HG02938 (cell line): ENCODE measurements around the gene AKAP12.

Source experiments
- ATAC-seq: cut with Tn5 transposase; IDR thresholded peaks from one replicate; pipeline ENCODE4 v1.9.1; 2021; ENCODE audit warnings: mild to moderate bottlenecking, moderate library complexity; ENCODE audit not compliant: unreplicated experiment

The AKAP12 gene, protein sequence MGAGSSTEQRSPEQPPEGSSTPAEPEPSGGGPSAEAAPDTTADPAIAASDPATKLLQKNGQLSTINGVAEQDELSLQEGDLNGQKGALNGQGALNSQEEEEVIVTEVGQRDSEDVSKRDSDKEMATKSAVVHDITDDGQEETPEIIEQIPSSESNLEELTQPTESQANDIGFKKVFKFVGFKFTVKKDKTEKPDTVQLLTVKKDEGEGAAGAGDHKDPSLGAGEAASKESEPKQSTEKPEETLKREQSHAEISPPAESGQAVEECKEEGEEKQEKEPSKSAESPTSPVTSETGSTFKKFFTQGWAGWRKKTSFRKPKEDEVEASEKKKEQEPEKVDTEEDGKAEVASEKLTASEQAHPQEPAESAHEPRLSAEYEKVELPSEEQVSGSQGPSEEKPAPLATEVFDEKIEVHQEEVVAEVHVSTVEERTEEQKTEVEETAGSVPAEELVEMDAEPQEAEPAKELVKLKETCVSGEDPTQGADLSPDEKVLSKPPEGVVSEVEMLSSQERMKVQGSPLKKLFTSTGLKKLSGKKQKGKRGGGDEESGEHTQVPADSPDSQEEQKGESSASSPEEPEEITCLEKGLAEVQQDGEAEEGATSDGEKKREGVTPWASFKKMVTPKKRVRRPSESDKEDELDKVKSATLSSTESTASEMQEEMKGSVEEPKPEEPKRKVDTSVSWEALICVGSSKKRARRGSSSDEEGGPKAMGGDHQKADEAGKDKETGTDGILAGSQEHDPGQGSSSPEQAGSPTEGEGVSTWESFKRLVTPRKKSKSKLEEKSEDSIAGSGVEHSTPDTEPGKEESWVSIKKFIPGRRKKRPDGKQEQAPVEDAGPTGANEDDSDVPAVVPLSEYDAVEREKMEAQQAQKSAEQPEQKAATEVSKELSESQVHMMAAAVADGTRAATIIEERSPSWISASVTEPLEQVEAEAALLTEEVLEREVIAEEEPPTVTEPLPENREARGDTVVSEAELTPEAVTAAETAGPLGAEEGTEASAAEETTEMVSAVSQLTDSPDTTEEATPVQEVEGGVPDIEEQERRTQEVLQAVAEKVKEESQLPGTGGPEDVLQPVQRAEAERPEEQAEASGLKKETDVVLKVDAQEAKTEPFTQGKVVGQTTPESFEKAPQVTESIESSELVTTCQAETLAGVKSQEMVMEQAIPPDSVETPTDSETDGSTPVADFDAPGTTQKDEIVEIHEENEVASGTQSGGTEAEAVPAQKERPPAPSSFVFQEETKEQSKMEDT (N-terminal part only)

DNA sequence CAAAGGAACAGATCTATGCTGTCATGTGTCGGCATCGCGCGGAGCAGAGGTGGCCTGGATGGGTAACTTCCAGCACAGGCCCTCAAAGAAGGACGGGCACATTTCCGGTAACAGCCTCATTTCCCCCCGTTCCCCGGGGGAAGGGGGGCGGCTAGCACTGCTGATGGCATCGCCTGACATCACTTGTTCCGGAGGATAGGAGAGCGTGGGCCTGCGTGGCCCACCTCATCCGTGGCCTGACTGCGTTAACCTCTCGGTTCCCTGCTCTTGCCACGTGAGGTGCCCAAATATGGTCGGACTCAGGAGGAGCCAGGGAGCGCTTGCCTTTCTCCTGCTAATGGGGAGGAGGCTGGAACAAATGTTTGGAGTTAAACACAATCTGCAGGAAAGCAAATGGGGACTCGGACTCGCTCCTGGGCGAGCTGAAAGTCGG lies at the start of gene AKAP12:
Gene AKAP12, plus strand, starts transcription at position 365 of the 433 bp plus-strand sequence. CDS start 596 bp downstream, outside the sequence.
- no peak for ATAC-seq

DNA sequence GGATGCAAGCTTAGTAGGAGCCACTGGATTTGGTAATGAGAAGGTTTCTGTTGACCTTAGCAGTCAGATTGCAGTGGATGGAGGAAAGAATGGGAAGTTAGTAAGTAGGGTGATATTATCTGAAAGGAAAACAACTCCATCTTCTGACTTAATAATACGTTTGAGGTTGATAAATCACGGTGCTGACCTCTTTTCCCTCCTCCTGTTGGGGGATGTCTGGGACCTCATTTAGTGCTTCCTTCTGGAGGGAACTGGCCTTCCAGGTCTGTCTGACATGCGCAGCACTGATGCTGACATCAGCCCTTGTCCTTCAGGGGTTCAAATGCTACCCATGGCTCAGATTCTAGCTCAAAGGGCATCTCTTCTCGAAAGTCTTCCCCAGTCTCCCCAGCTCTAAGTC lies 48.2 kb upstream of the AKAP12 start:
- ATAC-seq, result no peak

DNA sequence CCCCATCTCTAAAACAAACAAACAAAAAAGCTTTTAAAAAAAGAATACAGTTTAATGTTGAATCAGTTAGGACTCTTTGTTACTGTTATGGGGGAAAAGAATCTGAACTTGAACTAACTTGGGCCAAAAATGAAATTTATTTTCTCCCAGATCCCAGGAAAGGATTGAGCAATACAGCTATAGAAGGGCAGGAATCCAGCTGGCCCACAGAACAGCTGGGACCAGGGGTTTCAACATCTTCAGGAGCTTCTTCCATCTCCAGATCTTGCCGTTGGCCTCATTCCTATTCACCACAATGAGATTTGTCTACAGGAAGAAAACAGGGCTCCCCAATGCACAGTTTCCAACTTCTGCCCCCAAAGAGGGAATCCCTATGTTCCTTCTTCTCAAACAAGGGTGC lies 43.2 kb upstream of the AKAP12 start:
- no peak for ATAC-seq

DNA sequence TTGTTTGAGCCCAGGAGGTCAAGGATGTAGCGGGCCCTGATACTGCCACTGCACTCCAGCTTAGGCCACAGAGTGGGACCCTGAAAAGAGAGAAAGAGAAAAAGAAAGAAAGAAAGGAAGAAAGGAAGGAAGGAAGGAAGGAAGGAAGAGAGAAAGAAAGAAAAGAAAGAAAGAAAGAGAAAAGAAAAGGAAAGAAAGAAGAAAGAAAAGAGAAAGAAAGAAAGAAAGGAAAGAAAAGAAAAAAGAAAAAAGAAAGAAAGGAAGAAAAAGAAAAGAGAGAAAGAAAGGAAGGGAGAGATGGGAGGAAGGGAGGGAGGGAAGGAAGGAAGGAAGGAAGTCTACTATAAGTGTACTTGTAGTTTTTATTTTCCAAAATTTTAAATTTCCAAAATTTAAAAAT lies 42.2 kb upstream of the AKAP12 start:
- ATAC-seq, result no peak

DNA sequence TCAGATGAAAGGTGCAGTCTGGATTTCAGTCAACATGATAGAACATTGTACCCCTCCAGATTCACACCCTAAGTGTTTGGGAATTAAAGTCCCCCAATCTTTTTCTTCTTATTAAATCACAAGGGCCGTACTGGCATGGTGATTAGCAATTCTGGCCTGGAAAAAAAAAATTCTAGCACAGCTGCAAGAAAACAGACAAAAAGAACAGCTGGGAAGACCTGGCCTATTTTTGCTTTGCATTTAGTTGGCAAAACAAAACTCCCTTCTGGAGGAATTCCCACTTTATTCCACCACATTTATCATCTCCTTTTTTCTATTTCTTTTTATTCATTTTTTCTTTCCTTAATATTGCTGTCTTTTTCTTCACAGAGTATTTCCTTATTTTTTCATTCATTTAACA lies 39.8 kb upstream of the AKAP12 start:
- ATAC-seq, result no peak

DNA sequence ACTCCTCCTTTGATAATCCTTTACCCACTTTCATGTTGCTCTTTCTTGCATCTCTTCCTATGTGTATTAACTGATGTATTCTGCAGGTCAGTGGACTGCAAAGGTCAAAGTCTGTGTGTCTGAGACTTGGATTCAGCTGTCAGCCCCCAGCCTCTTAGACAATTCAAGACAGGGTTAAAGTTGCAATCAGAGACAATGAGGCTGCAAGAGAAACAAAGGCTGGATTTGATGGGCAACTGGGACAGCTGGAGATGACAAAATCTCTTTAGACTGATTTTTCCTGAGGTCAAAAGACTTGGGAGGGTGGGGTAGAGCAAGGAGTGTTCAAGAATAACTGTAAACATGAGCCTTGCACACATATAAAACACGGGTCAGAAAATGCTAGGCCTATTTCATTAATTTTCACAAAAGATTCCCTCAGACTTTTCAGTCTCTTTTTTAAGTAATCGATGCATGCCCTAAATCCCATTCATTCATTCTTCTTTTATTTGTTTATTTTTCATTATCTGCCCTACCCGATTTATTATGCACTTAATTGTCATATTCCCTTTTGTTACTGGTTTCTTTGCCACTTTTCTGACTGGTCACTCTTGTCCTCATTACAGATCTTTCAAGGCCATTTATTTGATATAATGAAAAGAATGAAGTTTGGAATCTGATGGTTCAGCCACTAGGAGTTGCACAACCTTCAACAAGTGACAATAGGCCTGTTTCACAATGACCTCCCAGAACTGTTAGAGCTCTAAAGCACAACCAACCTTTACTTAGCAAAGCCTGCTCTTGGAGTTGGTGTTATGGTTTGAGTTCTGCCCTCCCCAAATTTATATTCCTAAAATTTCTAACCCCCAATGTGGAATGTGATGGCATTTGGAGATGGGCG lies 33.8 kb upstream of the AKAP12 start:
- ATAC-seq, result no peak

DNA sequence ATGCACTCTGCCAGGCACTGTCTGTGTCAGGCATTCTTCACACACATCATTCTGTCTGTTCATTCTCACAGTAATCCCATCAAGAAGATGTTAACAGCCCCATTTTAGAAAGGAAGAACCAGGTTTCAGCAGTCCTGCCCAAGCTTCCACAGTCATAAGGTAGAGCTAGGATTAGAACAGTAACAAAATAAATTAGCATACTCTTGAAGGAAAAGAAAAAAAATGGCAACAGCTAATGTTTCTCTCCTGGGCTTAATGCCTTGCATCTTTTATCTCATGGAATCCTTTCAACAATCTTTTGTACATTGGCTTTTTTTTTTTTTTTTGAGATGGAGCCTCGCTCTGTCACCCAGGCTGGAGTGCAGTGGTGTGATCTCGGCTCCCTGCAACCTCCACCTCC lies 32.1 kb upstream of the AKAP12 start:
- ATAC-seq, result no peak

DNA sequence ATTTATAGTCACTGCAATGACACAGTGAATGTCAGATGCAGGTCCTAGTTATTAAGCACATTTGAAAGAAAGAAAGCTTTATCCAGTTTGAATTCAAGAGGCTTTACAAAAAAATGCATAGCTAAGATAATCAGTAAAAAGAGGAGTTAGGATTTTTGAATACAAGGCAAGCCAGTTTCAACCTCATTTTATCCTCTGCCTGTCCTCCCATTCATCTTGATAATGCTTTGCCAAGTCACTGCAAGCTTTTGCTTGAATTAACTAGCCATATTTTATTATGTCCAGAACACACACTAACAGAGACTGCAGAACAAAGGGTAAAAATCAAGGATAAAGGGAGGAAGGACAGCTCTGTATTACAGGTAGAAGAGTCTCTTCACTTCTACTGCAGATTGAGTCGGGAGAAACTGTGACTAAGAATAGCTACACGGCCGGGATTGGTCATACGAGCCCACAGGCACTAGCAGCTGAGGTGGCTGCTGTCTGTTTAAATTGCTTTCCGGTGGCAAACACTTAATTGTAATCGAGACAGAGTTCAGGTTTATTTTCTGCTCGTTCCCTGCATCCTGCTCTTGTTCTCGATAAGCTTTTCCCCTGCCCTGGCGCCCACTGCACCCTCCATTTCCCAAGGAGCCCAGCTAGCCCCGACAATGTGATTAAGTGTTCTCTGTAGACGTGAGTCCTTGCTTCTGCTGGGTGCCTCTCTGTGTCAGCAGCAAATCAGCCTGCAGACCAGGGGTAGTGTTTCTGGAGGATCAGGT lies 30.5 kb upstream of the AKAP12 start:
- no peak for ATAC-seq

DNA sequence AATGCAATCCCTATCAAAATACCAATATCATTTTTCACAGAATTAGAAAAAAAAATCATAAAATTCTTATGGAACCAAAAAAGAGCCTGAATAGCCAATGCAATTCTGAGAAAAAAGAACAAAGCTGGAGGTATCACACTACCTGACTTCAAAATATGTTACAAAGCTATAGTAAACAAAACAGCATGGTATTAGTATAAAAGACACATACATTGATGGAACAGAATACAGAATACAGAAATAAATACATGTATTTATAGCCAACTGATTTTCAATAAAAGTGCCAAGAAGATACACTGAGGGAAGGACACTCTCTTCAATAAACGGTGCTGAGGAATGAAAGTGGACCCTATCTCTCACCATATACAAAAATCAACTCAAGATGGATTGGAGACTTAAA lies 28.7 kb upstream of the AKAP12 start:
- no peak for ATAC-seq

DNA sequence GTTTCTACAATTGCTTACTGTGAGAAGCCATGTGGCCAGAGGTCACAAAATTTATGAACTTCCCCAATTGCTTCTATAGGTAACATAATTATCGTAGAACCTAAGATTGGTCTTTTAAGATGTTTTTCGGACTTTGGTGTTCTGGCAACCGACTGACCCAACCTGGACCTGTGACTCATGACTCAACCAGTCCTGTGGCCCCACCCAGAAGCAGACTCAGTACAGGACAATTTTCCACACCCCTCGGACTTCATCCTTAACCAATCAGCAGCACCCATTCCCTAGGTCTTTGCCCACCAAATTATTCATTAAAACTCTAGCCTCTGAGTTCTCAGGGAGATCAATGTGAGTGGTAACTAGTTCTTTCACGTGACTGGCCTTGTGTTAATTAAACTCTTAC lies 26.4 kb upstream of the AKAP12 start:
- no peak for ATAC-seq

DNA sequence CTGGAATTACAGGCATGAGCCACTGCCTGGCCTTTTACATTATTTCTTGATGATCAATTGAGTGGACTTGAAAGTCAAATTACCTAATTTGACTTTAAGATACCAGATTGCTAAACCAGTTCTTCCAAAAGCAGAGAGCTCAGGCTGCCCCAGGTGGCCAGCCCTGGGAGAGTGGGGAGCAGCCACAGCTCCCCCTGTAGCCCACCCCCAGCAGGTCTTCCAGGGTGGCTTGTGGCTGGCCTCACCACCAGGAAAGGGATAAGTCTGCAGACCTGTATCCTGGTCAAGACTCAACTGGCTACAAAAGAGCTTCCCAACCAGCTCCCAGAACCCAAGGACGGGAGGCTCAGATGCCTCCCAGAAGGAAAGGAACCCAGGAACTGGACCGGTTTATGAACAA lies 23.8 kb upstream of the AKAP12 start:
- no peak for ATAC-seq

DNA sequence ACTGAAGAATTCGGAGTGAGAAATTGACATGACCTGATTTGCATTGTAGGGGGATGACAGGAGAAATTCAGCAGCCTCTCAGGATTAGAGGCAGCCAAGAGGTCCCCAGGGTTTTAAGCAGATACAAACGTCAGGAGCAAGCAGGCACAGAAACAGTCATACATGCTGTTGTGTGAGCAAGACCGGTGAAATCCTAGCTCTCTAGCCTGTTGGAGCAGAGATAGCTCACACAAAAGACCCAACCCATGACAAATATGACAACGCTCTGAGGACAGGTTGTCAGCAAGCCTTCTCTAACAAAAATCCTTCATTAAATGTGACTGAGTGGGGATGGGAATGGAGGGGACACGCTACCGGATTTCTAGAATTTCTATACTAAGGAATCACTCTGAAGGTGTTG lies 23.0 kb upstream of the AKAP12 start:
- no peak for ATAC-seq

DNA sequence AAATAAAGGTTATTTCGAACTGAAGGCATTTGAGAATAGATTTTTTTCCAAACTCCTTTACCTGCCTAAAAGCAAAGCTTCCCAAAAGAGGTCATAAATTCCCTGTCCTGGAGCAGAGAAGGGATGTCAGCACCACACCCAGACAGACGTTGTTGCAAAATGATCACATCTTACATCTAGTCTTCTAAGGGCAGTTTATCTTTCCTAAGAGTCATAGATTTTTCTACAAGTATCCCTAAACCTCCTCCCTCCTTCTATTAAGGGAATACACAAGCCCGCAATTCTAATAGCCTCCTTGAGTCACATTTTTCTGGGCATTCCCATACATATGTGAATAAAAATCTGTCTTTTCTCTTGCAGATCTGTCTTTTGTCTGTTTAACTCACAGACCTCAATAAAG lies 20.6 kb upstream of the AKAP12 start:
- no peak for ATAC-seq

DNA sequence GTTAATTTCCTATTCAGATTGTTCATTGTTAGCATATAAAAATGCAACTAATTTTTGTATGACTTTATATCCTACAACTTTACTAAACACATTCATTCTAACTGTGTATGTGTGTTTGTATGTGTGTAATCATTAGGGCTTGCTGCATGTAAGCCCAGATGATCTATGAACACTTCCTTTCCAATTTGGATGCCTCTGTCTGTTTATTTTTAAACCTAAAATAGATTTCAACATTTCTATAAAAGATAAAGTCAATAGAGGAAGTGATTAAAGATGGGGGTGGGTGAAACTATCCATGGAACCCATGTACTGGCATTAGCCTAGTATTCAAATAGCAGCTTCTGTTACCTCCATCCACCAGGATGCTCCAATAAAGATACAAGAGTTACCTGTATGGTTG lies 15.7 kb upstream of the AKAP12 start:
- no peak for ATAC-seq

DNA sequence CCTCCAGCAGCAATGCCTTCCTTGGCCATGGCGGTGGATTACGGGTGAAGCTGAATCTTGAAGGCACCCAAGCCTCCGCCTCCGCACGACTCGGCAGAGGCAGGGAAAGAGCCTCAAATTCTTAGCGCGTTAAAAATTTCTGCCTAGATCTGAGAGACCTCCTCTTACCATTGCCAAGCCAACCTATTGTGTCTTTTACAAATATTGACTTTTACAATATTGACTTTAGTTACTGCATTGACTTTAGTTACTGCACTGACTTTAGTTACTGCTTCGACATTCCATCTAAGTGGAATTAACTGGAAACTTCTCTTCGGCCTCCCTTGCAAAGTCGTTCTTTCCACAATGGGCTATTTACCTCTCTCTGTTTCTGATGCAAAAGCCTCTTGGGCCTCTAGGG lies 13.8 kb upstream of the AKAP12 start:
- ATAC-seq, result no peak

DNA sequence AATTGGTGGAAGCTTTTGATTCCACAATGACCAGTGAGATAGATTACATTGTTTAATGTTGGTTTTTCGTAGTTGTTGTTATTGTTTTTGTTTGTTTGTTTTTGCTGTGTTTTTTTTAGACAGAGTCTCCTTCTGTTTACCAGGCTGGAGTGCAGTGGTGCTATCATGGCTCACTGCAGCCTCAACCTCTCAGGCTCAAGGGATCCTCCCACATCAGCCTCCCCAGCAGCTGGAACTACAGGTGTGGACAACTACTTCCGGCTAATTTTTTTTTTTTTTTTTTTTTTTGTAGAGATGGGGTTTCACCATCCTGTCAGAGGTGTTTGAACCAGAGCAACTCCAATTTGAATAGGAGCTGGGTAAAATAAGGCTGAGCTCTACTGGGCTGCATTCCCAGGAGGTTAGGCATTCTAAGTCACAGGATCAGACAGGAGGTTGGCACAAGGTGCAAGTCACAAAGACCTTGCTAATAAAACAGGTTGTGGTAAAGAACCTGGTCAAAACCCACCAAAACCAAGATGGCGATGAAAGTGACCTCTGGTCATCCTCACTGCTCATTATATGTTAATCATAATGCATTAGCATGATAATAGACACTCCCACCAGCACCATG lies 10.9 kb upstream of the AKAP12 start:
- no peak for ATAC-seq

DNA sequence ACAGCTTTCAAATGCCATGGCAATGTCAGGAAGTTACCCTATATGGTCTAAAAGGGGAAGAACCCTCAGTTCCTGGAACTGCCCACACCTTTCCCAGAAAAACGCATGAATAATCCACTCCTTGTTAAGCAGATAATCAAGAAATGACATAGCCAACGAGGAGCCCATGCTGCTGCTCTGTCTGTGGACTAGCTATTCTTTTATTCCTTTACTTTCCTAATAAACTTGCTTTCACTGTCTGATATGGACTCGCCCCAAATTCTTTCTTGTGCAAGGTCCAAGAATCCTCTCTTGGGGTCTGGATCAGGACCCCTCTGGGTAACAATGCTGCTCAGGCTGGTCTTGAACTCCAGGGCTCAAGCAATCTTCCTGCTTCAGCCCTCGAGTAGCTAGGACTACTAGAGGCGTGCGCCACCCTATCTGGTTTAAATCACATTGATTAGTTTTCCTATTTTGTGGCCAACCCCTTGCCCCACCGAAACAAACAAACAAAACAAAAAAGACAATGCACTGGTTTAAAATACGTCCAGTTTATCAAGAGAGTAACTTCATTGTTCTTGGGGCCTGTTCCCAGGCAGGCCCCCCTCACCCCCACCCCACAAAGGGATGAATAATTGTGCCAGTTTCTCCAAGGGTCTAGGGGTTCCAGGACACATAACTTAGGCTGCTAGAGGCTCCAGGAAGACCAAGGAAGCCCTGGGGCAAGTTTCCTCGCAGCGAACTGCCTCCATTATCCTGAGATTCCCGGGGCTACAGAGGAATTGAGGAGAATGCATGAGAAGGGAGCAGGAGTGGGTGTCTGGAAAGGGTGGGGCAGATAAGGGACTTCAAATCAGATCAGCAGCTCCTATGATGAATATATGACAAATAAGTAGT lies 10.1 kb upstream of the AKAP12 start:
- ATAC-seq, result no peak

DNA sequence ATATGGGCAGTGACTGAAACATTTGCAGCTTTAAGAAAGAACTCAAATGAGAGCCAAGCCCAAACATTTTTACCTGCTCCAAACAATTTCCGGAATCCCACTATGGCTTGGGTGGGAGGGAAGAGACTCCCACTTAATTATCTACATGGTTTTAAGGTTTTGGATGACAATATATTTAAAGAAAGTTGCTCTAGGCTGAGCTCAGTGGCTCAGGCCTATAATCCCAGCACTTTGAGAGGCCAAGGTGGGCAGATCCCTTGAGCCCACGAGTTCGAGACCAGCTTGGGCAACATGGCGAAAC lies 9.5 kb upstream of the AKAP12 start:
- no peak for ATAC-seq
